Osteocyte (in vitro differentiated cells): Measurements from ENCODE around the gene PDE4B. TPM values are rescaled to one million over a fixed set of nuclear protein-coding genes. Genes with fewer than 3 reads are reported as not detected.

ENCODE experiments used
- DNase-seq: peaks from one replicate; pipeline ENCODE4 v3.0.0; 2021; ENCODE audit warnings: mixed read lengths; ENCODE audit not compliant: unreplicated experiment; ENCODE audit errors: extremely low spot score
- H3K27ac Mint-ChIP-seq: one replicate; pipeline ENCODE4 v1.8.0; 2021; ENCODE audit warnings: mild to moderate bottlenecking, mixed read lengths; ENCODE audit not compliant: unreplicated experiment
- H3K27me3 Mint-ChIP-seq: one replicate; pipeline ENCODE4 v1.8.0; 2021; ENCODE audit warnings: mixed read lengths; ENCODE audit not compliant: unreplicated experiment
- H3K36me3 Mint-ChIP-seq: one replicate; pipeline ENCODE4 v1.8.0; 2021; ENCODE audit warnings: mixed read lengths; ENCODE audit not compliant: unreplicated experiment
- H3K4me1 Mint-ChIP-seq: one replicate; pipeline ENCODE4 v1.8.0; 2021; ENCODE audit warnings: mixed read lengths; ENCODE audit not compliant: unreplicated experiment
- H3K4me3 Mint-ChIP-seq: one replicate; pipeline ENCODE4 v1.8.0; 2021; ENCODE audit warnings: mild to moderate bottlenecking, moderate library complexity, mixed read lengths; ENCODE audit not compliant: unreplicated experiment
- H3K9me3 Mint-ChIP-seq: one replicate; pipeline ENCODE4 v1.8.0; 2021; ENCODE audit warnings: mixed read lengths; ENCODE audit not compliant: unreplicated experiment
- total RNA-seq: library from RNA; stranded (reverse); gene quantifications from 2 replicates; pipeline ENCODE4 v1.2.1, GENCODE V29; 2021
- TF ChIP-seq, protein P1 (sequence below): fragments of 200-600 bp; sonication (generic); IDR thresholded peaks from 2 replicates; pipeline ENCODE4 v1.5.0; 2021; ENCODE audit warnings: antibody characterized with exemption, mild to moderate bottlenecking, moderate library complexity

Gene PDE4B
- total RNA-seq, 1 donor from 2014 or later = 53.1 TPM

DNA sequence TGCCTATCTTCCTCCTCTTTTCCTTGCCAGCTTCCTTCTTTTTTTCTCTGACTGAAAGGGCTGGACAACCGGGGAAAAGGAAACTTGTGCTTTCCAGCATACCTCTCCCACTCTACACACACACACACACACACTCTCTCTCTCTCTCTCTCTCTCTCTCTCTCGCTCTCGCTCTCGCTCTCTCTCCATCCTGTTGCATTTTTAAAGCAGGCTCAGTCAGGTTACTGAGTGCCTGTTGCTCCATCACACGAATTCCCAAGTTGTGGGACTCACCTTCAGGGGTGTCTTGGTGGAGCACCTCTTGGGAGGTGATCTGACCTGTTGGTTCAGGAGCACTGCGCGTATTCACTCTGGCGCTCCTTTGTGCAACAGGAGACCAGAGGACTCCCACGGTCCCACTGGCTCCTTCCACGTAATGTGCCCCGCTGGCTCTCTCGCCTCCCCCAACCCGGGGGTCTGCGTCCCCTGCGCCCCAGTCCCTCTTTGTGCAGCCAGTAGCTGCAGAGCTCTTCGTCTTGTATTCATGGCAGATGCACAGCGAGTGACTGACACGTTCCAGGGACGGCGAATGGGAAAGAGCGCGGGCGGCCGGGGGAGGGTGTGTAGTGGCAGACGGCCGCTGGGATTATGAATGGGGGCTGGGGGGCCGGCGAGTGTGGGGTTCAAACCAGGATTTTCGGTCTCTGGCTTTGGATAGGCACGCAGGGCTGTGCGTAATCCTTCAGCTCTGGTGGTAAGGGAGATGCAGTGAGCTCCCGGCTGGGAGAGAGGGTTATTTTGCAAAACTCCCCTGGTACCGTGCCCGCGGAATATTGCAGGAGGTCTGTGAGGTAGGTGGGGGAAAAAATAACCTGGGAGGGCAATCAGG, 660 bp upstream of the PDE4B start:
- Mint-ChIP-seq H3K27me3 (peaks cover 70% of the 10 kb centered on the region), H3K36me3 (no peaks in the 10 kb centered on the region), H3K4me1 (peaks cover 13% of the 10 kb centered on the region), H3K27ac (no peak overlapping the region), H3K9me3 (peaks cover 13% of the 10 kb centered on the region), H3K4me3 (peak overlapping the region; percentile 68)
- no peak for DNase-seq
- TF ChIP-seq, protein P1, sequence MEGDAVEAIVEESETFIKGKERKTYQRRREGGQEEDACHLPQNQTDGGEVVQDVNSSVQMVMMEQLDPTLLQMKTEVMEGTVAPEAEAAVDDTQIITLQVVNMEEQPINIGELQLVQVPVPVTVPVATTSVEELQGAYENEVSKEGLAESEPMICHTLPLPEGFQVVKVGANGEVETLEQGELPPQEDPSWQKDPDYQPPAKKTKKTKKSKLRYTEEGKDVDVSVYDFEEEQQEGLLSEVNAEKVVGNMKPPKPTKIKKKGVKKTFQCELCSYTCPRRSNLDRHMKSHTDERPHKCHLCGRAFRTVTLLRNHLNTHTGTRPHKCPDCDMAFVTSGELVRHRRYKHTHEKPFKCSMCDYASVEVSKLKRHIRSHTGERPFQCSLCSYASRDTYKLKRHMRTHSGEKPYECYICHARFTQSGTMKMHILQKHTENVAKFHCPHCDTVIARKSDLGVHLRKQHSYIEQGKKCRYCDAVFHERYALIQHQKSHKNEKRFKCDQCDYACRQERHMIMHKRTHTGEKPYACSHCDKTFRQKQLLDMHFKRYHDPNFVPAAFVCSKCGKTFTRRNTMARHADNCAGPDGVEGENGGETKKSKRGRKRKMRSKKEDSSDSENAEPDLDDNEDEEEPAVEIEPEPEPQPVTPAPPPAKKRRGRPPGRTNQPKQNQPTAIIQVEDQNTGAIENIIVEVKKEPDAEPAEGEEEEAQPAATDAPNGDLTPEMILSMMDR = no peak

DNA sequence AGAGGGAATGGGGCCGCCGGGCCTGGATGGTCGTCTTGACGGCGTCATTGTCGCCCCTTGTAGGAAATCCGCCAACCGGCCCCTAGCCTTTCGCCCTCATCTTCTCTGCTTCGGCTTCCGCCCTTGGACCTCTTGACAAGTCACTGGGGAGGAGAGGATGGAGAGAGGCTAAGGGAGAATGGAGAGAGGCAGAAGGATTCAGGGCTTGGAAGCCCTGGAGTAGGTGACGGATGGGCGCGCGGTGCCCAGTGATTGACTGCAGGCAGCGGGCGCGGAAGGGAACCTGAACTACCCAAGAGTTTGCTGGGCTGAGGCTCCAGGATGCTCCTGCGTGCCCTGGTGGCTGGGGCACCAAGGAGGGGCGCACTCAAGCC, 651 bp downstream of the PDE4B start:
- H3K36me3 Mint-ChIP-seq = no peaks in the 10 kb centered on the region
- TF ChIP-seq, protein P1 = no peak
- H3K4me3 Mint-ChIP-seq = peak overlapping the region; percentile 43
- H3K27ac Mint-ChIP-seq = no peak overlapping the region
- H3K27me3 Mint-ChIP-seq = peaks cover 66% of the 10 kb centered on the region
- H3K4me1 Mint-ChIP-seq = peaks cover 13% of the 10 kb centered on the region
- peaks cover 8% of the 10 kb centered on the region for H3K9me3 Mint-ChIP-seq
- no peak for DNase-seq

DNA sequence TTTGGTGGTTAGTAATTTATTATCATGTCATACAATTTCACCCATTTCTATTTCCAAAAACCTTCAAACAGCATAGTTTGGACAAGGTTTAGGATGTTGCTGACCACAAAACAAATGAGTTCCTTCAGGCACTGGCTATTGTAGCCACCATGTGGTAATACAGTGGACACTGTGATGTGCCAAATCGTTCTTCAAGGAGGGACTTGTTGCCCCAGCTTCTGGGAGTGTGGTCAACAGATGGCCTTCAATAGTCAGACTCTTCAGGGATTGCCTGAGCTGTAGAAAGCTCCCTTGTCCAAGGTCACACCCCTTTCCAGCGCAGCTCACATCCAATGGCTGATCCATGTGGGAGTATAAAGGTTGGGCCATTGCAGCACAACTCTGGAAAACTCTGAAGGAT, 2.6 kb downstream of the PDE4B start:
- H3K4me3 Mint-ChIP-seq = no peak overlapping the region
- H3K9me3 Mint-ChIP-seq = no peaks in the 10 kb centered on the region
- DNase-seq = no peak
- TF ChIP-seq, protein P1 = no peak
- H3K27me3 Mint-ChIP-seq = peaks cover 64% of the 10 kb centered on the region
- H3K36me3 Mint-ChIP-seq = no peaks in the 10 kb centered on the region
- no peak overlapping the region for H3K27ac Mint-ChIP-seq
- H3K4me1 Mint-ChIP-seq = peaks cover 13% of the 10 kb centered on the region

DNA sequence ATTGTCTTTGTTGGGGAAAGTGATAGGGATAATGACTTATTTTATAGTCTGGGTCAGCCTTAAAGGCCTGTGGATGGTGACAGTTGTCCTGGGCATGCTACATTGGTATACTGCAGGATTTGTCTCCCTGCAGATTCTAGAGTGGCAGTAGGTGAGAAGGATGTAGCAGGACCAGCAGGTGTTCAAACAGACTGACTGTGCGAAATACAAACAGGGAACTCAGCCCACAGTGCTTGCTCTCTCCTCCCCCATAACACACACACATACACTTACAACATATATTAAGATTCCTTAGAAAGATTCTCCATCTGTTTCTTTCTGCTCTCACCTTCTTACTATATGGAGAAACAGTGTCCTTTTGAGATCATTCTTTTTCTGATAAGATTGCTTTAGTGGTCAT, 6.9 kb downstream of the PDE4B start:
- DNase-seq = no peak
- H3K9me3 Mint-ChIP-seq = no peaks in the 10 kb centered on the region
- H3K4me3 Mint-ChIP-seq = no peak overlapping the region
- no peak overlapping the region for H3K27ac Mint-ChIP-seq
- no peaks in the 10 kb centered on the region for H3K4me1 Mint-ChIP-seq
- no peaks in the 10 kb centered on the region for H3K36me3 Mint-ChIP-seq
- H3K27me3 Mint-ChIP-seq = peaks cover 58% of the 10 kb centered on the region
- TF ChIP-seq, protein P1 = no peak

DNA sequence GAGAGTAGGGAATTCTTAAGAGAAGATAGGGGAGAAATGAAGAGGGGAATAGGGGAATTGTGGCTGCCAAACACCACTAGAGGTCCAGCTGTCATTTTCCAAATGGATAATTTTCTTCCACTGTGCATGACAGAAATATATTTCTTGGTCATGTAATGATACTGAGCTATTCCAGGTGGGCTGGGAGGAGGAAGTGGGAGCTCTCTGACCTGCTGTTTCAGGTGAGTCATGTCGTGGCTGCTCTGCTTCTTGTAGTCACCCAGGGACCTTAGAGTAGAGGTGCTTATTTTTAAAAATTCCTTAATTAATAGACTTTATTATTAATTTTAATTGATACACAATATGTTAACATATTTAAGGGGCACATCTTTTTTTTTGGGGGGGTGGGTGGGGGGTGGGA, 11.9 kb downstream of the PDE4B start:
- H3K27ac Mint-ChIP-seq = no peak overlapping the region
- H3K4me1 Mint-ChIP-seq = no peaks in the 10 kb centered on the region
- TF ChIP-seq, protein P1 = no peak
- H3K27me3 Mint-ChIP-seq = peaks cover 50% of the 10 kb centered on the region
- DNase-seq = no peak
- no peak overlapping the region for H3K4me3 Mint-ChIP-seq
- no peaks in the 10 kb centered on the region for H3K9me3 Mint-ChIP-seq
- H3K36me3 Mint-ChIP-seq = no peaks in the 10 kb centered on the region
